GM21360 (cell line): ENCODE results near the gene RARS1.
A peak's percentile ranks its signal among the peaks of the same experiment; 100 is the strongest.
"Not testable (repeated sequence)": the region's sequence is repeated elsewhere in the genome, so short reads cannot be mapped to it uniquely, and the experiment has no call there.

ENCODE experiments used
- ATAC-seq: cut with Tn5 transposase; IDR thresholded peaks from one replicate; pipeline ENCODE4 v1.9.1; 2021; ENCODE audit warnings: mild to moderate bottlenecking, moderate library complexity; ENCODE audit not compliant: unreplicated experiment

RARS1 gene

DNA sequence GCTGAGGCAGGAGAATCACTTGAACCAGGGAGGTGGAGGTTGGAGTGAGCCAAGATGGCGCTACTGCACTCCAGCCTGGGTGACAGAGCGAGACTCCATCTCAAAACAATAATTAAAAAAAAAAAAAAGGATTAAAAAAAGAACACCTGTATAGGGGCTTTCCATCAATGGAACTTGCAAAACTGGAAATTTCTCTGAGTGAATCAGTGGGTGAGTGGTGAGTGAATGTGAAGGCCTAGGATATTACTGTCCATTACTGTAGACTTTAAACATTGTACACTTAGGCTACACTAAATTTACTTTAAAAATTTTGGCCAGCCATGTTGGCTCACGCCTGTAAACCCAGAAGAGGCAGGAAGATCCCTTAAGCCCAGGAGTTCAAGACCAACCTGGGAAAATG is 5.7 kb upstream of the RARS1 start:
- ATAC-seq: no peak

DNA sequence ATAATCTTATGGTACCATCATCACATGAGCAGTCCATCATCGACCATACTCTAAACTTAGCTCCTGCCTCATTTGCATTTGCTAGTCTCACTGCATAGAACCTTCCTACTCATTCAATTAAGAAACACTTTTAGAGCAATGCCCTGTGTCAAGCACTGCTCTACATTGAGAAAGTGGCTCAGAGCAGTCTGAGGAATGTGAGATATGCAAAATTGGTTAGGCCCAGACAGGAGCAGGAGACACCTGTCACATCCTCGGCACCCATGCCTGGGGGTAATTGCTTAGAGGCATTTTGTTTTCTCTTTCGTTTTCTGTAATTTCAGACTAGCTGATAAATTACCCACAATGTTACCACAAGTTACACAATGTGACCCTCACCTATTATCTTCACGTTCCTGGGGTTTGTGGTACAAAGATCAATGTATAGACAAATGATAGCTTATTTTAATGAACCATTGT is 4.9 kb upstream of the RARS1 start:
- peak; percentile 94 for ATAC-seq

DNA sequence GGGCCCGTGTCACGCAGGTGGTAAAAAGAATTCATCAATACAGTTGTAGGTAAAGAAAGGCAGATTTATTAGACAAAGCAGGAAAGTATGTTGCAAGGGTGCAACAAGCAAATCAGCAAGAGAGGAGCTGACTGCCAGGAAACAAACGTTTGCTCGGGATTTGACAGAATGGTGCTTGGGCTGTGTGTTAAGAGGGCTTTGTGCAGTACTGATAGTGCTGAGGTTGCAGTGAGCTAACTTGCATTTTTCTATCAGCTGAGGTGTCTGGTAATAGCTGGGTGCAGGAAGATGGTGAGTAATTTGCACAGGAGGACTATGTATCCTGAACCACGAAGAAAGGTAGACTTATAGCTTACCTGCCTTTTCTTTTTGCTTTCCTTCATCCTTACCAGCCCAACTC is 3.9 kb upstream of the RARS1 start:
- no peak for ATAC-seq

DNA sequence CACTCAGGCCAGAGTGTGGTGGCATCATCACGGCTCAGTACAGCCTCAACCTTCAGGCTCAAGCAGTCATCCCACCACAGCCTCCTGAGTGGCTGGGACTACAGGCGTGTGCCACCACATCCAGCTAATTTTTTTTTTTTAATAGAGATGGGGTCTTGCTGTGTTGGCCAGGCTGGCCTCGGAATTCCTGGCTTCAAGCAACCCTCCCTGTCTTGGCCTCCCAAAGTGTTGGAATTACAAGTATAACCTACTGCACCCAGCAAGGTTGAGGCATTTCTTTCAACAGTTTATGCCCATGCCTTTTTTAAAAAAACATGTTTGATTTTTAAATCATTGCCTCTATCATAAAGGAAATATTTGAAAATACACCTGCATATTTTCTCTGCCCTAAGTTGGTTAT is 2.8 kb downstream of the RARS1 start:
- no peak for ATAC-seq

DNA sequence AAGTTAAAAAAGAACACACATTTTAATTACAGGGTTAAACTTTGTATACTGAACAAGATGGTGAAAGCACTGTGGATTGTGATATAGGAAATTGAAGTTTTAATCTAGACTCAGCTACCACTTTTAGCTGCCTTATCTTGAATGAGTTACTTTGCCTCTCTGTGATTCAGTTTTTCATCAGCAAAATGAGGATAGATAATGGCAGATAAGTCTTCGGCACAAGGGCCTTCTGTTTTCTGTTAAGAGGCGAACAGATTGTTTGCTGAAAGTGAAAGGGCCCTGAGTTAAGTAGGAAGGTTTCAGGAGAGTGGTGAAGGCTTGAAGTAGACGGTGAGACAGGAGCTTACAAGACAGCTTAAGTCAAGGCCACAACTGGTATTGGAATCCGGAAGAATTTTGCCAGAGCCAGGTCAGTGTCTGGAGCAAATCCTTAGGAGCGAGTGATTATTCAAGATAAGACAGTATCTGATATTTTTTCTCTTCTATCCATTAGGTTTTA is 7.8 kb downstream of the RARS1 start:
- no peak for ATAC-seq

DNA sequence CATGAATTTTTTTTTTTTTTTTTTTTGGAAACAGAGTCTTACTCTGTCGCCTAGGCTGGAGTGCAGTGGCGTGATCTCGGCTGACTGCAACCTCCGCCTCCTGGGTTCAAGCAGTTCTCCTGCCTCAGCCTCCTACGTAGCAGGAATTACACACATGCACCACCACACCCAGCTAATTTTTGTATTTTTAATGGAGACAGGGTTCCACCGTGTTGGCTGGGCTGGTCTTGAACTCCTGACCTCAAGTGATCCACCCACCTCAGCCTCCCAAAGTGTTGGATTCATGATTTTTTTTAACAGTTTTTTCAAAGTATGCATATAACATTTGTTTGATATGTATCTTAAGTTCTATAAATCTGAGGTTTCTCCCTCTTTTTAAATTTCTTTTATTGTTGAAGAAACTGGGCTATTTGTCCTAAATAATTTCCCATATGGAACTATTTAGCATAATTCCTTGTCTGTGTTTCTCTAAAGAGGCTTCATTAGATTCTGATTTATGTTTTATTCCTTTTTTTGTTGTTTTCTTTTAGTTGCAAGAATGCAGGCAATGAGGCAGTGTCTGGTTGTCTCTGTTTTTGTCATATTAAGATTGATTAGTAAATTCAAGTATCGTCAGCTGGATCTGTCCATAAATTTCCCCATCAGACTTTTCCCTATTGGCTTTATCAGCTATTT is 16.4 kb downstream of the RARS1 start:
- no peak for ATAC-seq

DNA sequence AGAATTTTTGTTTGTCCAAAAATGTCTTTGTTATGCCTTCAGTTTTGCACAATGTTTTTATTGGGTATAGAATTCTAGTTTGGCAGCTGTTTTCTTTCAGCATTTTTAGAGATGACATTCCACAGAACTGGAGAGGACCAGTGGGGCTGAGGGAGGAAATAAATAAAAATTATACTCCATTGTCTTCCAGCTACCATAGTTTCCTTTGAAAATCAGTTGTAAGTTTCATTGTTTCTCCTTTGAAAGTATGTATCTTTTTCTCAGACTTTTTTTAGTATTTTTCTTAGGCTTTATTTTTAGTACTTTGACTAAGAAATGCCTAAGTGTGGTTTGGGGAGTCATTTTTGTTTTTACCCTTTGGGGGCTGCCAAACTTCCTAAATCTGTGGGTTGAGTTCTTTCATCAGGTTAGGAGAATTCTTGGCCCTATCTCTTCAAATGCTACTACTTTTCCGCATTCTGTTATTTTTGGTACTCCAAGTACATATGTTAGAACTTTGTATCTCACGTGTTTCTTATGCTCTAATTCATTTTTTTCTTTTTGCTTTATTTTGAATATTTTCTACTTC is 27.7 kb downstream of the RARS1 start:
- ATAC-seq: no peak

DNA sequence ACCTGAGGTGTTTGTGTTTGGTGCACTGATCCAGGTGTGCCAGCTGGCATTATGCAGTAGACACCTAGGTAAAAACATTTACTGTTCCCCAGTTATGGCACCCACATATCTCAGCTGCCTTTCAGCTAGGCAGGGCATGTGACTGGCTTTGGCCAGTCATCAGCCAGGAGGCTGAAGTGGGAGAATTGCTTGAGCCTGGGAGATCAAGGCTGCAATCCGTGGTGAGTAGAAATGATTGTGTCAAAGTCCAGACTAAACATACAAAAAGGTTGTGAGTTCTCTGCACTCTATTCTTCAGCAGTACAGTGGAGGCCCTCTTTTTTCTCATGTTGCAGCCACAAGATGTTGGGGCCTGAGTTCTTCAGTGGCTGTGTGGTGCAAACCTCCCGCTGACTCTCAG is 39.6 kb downstream of the RARS1 start:
- ATAC-seq: no peak

DNA sequence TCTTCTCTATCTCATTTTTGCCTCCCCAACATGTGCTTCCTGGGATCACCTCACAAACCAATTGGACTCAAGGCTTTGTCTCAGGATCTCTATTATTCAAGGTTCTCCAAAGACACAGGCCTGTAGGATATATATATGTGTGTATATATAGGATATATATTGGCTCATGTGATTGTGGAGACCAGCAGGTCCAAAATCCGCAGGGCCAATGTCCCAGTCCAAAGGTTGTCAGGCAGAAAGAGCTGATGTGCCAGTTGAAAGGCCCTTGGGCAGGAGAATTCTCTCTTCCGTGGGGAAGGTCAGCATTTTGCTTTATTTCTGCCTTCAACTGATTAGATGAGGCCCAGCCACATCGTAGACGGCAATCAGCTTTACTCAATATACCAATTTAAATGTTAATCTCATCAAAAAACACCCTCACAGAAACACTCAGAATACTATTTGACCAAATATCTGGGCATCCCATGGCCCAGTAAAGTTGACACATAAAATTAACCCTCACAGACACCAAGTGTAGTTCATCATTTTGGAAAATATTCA is 41.6 kb downstream of the RARS1 start:
- no peak for ATAC-seq

DNA sequence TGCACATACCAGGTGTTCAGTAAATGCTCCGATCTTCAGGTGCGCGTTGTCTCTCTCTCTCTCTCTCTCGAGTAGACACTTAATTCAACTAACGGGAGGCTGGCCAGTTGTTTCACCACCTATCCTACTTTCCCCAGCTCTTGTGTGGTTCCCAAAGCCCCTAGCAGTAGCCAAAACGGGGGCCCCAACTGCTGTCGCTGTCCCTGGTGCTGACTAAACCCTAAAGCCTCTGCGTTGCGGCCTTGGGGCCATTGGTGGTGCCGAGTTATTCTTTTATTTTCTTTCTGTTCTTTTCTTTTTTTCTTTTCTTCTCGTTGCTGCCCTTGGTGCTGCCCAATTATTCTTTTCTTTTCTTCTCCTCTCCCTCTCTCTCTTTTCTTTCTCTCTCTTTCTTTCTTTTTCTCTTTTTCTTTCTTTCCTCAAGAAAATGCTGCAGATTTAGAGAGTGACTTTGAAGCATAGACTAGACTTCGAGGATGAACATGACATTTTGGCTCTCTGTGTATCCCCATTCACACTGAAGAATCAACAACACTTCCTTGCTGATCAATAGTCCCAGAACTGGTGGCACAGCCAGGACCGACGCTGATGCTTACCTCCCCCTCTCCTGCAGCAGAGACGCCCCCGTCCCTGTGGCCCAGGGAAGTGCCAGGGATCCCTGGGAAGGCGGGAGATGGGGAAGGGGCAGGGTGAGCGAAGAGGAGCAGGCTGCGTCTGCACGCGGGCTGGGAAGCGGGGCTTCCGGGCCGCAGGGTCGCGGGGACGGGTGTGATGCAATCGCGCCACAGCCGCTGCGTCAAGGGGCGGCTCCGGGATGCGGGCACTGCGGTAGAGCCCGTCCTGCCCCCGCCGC is 42.5 kb downstream of the RARS1 start, which contains the start of gene FBLL1:
Gene FBLL1 (plus strand): TSS at position 785 of the 853 bp plus-strand sequence. CDS start 200 bp downstream, outside the sequence.
- ATAC-seq: no peak

DNA sequence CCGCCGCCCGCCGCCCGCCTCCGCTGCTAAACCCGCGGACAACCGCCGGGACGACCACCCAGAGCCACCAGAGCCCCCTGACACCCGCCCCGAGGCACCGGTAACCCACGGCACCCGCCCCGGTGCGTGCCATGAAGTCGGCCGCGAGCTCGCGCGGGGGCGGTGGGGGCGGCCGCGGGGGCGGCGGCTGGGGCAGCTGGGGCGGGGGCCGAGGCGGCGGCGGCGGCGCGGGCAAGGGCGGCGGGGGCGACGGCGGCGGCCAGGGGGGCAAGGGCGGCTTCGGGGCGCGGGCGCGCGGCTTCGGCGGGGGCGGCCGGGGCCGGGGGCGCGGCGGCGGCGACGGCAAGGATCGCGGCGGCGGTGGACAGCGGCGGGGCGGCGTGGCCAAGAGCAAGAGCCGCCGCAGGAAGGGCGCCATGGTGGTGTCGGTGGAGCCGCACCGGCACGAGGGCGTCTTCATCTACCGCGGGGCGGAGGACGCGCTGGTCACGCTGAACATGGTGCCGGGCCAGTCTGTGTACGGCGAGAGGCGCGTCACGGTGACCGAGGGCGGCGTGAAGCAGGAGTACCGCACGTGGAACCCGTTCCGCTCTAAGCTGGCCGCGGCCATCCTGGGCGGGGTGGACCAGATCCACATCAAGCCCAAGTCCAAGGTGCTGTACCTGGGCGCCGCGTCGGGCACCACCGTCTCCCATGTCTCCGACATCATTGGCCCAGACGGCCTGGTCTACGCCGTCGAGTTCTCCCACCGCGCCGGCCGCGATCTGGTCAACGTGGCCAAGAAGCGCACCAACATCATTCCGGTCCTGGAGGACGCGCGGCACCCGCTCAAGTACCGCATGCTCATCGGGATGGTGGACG is 43.3 kb downstream of the RARS1 start:
- ATAC-seq: no peak

DNA sequence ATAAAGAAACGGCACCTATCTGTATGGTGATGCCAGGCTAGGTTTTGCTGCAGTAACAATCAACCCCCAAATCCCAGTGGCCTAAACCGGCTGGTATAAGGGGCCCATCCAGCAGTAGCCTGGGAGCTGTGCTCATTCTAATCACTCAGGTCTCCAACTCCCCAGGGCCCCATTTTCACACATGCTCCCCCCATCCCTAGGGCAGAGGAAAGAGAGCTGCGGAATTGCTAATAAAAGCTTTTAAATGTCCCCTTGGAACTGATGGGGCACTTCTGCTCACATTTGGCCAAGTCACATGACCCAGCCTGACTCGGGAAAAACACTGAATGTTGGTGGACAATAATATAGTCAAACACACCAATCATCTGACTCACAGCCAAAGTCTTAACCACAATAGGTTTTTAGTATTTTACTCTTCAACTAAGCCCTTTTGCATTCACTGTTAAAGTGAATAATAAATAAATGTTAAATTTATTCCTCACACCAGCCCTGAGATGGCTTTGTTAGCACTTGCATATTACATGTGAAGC is 44.4 kb downstream of the RARS1 start:
- ATAC-seq: no peak

DNA sequence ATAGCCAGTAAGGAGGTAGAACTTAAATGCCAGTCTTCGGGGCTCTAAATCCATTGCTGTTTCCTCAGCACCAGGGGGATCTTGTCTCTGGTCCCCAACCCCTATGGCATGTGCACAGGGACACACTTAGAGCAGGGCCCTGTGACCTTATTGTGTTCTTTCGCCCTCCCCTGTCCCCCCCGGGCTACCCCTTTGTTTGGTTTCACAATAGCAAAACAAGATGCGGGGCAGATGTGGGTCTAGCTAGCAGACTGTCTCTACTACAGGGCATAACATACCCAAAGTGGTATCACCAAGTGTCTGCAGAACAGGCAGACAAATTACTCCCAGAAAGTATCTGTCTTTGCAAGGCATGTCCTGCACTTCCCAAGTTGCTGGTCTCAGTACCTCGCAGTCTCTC is 44.9 kb downstream of the RARS1 start:
- no peak for ATAC-seq

DNA sequence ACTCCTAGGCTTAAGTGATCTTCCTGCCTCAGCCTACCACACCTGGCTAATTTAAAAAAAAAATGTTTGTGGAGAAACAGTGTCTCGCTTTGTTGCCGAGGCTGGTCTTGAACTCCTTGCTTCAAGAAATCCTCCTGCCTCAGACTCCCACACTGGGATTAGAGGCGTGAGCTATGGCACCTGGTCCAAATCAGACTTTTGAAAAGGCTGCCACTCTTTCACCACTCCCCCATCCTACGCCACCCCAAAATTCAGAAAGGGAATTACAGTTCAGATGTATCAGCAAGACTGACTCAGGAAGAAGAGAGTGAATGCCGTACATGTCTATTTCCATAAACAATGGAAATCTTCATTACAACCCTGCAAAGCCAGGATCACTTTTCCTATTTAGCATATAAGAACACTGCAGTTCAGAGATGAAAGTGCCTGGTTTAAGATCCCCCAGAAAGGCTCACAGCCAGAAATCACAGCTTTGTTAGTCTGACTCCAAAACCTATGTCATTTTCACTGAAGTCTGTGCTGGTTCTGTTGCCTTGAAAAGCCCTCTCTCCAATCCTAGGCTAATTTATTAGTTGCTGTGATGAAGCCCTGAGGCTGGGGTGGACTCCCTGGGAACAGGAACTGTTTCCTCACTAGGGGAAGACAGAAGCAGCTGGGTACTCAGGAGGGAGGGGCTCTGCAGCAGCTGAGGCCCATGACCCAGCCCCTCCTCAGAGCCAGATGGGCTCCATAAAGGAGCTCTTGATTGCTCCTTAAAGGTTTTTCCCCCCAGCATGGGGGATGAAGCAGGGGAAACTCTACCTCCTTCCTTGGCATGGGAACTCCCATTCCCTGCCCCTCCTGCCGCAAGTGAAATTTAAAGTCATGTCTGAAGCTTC is 46.0 kb downstream of the RARS1 start:
- ATAC-seq: no peak

DNA sequence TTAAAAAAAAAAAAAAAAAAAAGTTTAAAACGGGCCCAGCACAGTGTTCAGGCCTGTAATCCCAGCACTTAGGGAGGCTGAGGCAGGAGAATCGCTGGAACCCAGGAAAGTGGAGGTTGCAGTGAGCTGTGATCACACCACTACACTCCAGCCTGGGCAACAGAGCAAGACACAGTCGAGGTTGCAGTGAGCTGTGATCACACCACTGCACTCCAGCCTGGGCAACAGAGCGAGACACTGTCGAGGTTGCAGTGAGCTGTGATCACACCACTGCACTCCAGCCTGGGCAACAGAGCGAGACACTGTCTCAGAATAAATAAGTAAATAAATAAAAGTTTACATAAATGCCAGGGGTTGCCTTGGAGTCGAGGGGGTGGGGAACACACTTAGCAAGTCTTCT is 48.1 kb downstream of the RARS1 start:
- ATAC-seq: not testable (repeated sequence)

DNA sequence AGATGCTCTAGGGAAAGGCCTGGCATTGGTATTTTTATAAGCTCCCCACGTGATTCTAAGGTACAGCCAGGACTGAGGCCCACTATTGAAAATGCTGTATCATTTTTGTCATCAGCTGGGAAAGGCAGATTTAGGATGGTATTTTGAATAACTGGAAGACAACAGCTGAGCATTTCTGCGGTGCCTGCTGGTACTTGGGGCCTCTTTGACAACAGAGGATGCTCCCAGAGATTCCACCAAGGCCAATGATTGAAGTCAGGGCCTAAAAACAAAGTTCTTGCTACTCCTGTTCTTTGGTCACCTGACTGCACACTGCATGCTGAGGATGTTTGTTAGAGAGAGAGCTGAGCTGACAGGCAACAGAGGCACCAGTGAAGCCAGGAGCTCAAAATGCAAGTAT is 50.9 kb downstream of the RARS1 start:
- no peak for ATAC-seq

DNA sequence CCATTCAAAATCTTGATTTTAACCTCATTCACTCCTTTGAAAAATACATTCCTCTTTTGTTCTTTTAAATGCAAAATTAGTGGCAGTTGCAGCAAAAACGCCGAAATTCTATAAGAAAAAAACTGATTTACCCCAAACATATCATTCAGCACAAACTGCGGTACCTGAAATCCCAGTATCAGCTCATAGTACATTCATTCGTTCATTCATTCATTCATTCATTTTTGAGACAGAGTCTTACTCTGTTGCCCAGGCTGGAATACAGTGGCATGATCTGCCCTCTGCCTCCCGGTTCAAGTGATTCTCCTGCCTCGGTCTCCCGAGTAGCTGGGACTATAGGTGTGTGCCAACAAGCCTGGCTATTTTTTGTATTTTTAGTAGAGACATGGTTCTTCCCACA is 63.3 kb downstream of the RARS1 start:
- no peak for ATAC-seq

DNA sequence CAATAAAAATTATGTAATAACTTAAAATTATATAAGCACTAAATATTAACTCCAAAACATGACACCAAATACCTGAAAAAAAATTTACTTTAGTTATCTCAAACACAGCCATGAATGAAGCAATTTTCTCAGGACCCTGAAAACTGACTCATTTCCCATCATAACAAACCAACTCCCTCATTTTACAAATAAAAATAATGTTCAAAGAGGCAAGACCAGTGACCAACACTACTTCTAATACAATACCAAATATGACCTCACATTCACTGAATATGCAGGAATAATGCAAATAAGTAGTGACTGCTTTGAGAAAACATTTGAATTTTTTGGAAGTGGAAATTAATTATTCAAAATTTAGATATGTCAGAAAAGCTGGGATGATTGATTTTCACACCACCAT is 64.4 kb downstream of the RARS1 start:
- no peak for ATAC-seq

DNA sequence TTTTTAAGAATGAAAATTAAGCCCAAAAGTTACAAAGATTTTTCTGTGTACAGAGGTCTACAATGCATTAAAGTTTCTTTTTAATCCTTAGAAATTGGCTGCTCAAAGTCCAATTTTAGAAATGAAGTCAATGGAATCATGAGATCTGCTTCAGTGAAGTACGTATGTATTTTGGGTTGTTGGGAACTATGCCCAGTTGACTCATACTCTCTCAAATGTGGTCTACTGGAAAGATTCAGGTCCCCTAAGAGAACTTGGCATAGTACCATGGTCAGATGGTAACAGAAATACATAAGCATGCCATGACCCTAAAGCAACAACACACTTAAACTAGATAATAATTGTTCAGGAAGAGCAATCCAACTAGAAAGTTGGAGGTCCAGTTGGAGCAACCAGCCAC is 65.9 kb downstream of the RARS1 start:
- ATAC-seq: no peak
